Prostate gland (tissue), 2 donors: Measurements from ENCODE around the gene BMP2. TPM values are rescaled to one million over a fixed set of nuclear protein-coding genes. Genes with fewer than 3 reads are reported as not detected.
A peak's percentile ranks its signal among the peaks of the same experiment; 100 is the strongest.

Source experiments
- DNase-seq: peaks from one replicate; pipeline ENCODE4 v3.0.0-alpha.2; 2019; ENCODE audit warnings: low spot score
- H3K27ac ChIP-seq, 2 donors: fragments of 200-600 bp; sonication (generic); 2 replicates each; pipeline ENCODE4 v1.5.1; 2017 to 2019
- H3K27me3 ChIP-seq: fragments of 200-600 bp; sonication (generic); replicated peaks from 2 replicates; pipeline ENCODE4 v1.5.1; 2019; ENCODE audit not compliant: insufficient read depth
- H3K36me3 ChIP-seq, 2 donors: fragments of 200-600 bp; sonication (generic); 1 replicate in 1 of 2; 2 replicates in 1 of 2; pipeline versions ENCODE4 v1.5.1 to v1.8.1; 2017 to 2019
- H3K4me1 ChIP-seq: fragments of 200-600 bp; sonication (generic); replicated peaks from 2 replicates; pipeline ENCODE4 v1.5.1; 2019
- H3K4me3 ChIP-seq, 2 donors: fragments of 200-600 bp; sonication (generic); 2 replicates each; pipeline ENCODE4 v1.5.1; 2017 to 2019
- H3K9me3 ChIP-seq: fragments of 200-600 bp; sonication (generic); 2 replicates; pipeline ENCODE4 v1.5.1; 2017
- CTCF ChIP-seq, 4 experiments: fragments of 200-600 bp in 2 of 4; fragments of 450-650 bp in 2 of 4; sonication (generic) in 2 of 4; IDR thresholded peaks; 1 replicate in 3 of 4; 2 replicates in 1 of 4; pipeline ENCODE4 v1.5.1; 2016 to 2019; ENCODE audit warnings: antibody characterized with exemption in 4 of 4, mild to moderate bottlenecking in 2 of 4, moderate library complexity in 2 of 4
- POLR2A ChIP-seq: fragments of 450-650 bp; IDR thresholded peaks from one replicate; pipeline ENCODE4 v1.6.1; 2016; ENCODE audit warnings: antibody characterized with exemption, mild to moderate bottlenecking
- POLR2AphosphoS5 ChIP-seq: sonication (generic); formaldehyde crosslinking; IDR thresholded peaks from one replicate; pipeline ENCODE4 v1.6.1; 2017; ENCODE audit warnings: antibody characterized with exemption
- WGBS: methylation state at CpG from one replicate; pipeline ENCODE4 v1.1.5; 2018; 5-methylcytosine and 5-hydroxymethylcytosine counted together
- intact Hi-C: fragments of 100-400 bp; cut with DNase I; formaldehyde crosslinking; loops from one replicate; pipeline ENCODE4 v1.14.2; 2022
- total RNA-seq, 2 donors: library from RNA; depleted of rRNA; stranded (reverse); fragments of >200 nt; gene quantifications; one replicate each; pipeline ENCODE4 v1.1.0, GENCODE V29; 2016

The BMP2 gene
- total RNA-seq, 2 donors from 2014 or later, result 4.3 to 5.6 TPM

DNA sequence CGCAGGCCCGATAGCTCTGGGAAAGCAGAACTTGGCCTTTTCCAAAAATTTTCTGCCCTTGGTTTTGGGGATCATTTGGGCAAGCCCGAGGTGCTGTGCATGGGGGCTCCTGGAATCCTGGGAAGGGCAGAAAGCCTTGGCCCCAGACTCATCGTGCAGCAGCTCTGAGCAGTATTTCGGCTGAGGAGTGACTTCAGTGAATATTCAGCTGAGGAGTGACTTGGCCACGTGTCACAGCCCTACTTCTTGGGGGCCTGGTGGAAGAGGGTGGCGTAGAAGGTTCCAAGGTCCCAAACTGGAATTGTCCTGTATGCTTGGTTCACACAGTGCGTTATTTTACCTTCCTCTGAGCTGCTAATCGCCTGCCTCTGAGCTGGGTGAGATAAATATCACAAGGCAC is 1.1 kb upstream of the BMP2 start:
- intact Hi-C loops, result loop anchor here (10.0 kb wide), 1 partner anchor 1088 kb away; no protein-coding TSS in a partner anchor
- Histone ChIP-seq H3K27me3 (no peaks in the 10 kb centered on the region), H3K36me3 (no peaks in the 10 kb centered on the region), H3K27ac (no peak overlapping the region), H3K4me1 (no peaks in the 10 kb centered on the region), H3K4me3 (no peak overlapping the region), H3K9me3 (no peaks in the 10 kb centered on the region)
- WGBS, result 84% methylated on average over 9 of the region's 9 CpGs
- no peak for DNase-seq
- no peak for TF ChIP-seq POLR2AphosphoS5
- no peak for TF ChIP-seq CTCF (IDR thresholded peaks at IDR 0.05)
- no peak for TF ChIP-seq POLR2A

DNA sequence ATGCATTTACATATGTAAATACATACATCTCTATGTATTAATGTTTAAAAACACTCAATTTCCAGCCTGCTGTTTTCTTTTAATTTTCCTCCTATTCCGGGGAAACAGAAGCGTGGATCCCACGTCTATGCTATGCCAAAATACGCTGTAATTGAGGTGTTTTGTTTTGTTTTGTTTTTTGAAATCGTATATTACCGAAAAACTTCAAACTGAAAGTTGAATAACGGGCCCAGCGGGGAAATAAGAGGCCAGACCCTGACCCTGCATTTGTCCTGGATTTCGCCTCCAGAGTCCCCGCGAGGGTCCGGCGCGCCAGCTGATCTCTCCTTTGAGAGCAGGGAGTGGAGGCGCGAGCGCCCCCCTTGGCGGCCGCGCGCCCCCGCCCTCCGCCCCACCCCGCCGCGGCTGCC is 355 bp upstream of the BMP2 start:
- no peak overlapping the region for H3K27ac ChIP-seq
- H3K9me3 ChIP-seq, result no peaks in the 10 kb centered on the region
- 6% methylated on average over 18 of the region's 26 CpGs for WGBS
- no peak for DNase-seq
- peak overlapping the region; percentile 40 to 50 for H3K4me3 ChIP-seq
- no peak for TF ChIP-seq CTCF (IDR thresholded peaks at IDR 0.05)
- no peak for TF ChIP-seq POLR2A
- TF ChIP-seq POLR2AphosphoS5, result no peak
- no peaks in the 10 kb centered on the region for H3K27me3 ChIP-seq
- intact Hi-C loops, result loop anchor here (10.0 kb wide), 1 partner anchor 1088 kb away; no protein-coding TSS in a partner anchor
- H3K4me1 ChIP-seq, result no peaks in the 10 kb centered on the region
- H3K36me3 ChIP-seq, result no peaks in the 10 kb centered on the region

- Histone ChIP-seq H3K4me1 (no peaks in the 10 kb centered on the region), H3K36me3 (no peaks in the 10 kb centered on the region), H3K9me3 (no peaks in the 10 kb centered on the region), H3K27ac (peak overlapping the region; percentile 38 to 55), H3K27me3 (no peaks in the 10 kb centered on the region), H3K4me3 (peak overlapping the region; percentile 40 to 50)
- intact Hi-C loops, result loop anchor here (10.0 kb wide), 1 partner anchor 1086 kb away; no protein-coding TSS in a partner anchor
- peak; percentile 9 for DNase-seq
- TF ChIP-seq POLR2AphosphoS5, result no peak
- WGBS, result 3% methylated on average over 70 of the region's 70 CpGs
Measured at GRCh38 chr20:6768228-6769140, 998 bp downstream of the BMP2 start.

DNA sequence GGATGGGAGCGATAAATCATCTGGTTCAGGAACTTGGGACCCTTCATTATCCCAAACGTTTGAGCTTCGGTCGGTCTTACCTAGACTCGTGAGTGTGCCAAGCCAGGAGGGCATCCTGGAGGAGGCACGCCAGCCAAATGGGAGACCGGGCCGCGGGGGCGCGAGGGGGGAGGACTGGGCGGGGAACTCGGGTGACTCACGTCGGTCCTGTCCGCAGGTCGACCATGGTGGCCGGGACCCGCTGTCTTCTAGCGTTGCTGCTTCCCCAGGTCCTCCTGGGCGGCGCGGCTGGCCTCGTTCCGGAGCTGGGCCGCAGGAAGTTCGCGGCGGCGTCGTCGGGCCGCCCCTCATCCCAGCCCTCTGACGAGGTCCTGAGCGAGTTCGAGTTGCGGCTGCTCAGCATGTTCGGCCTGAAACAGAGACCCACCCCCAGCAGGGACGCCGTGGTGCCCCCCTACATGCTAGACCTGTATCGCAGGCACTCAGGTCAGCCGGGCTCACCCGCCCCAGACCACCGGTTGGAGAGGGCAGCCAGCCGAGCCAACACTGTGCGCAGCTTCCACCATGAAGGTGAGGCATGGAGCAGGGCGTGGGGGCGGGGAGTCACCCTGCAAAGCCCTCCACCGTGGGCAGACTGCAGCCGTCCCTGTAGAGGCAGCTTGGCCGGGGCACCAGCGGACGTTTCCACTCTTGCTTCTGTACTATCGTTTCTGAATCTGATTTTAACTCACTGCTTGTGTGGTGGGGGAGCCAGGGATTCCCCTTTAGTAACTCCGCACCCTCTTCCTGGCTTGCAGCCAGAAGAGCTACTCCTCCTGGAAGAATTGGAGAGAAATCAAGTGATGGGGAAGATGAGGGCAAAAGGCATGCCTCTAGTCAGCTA is 2.7 kb downstream of the BMP2 start:
- no peaks in the 10 kb centered on the region for H3K4me1 ChIP-seq
- H3K27me3 ChIP-seq, result no peaks in the 10 kb centered on the region
- no peak overlapping the region for H3K27ac ChIP-seq
- peak; percentile 10 for DNase-seq
- TF ChIP-seq POLR2AphosphoS5 (no peak), CTCF (IDR thresholded peaks at IDR 0.05) (no peak), POLR2A (no peak)
- 4% methylated on average over 28 of the region's 55 CpGs for WGBS
- intact Hi-C loops, result loop anchor here (10.0 kb wide), 1 partner anchor 1085 kb away; no protein-coding TSS in a partner anchor
- H3K4me3 ChIP-seq, result peak overlapping the region; percentile 29 to 40
- H3K9me3 ChIP-seq, result no peaks in the 10 kb centered on the region
- no peaks in the 10 kb centered on the region for H3K36me3 ChIP-seq

GRCh38 chr20:6770786-6771100 is 3.3 kb downstream of the BMP2 start:
- H3K4me3 ChIP-seq, result peak overlapping the region in 1 of 2 donors; percentile 29
- TF ChIP-seq CTCF (IDR thresholded peaks at IDR 0.05) (no peak), POLR2A (no peak), POLR2AphosphoS5 (no peak)
- WGBS, result 40% methylated on average over 3 of the region's 3 CpGs
- intact Hi-C loops, result no loop called here
- H3K4me1 ChIP-seq, result no peaks in the 10 kb centered on the region
- DNase-seq, result no peak
- no peaks in the 10 kb centered on the region for H3K9me3 ChIP-seq
- H3K27me3 ChIP-seq, result no peaks in the 10 kb centered on the region
- no peak overlapping the region for H3K27ac ChIP-seq
- H3K36me3 ChIP-seq, result no peaks in the 10 kb centered on the region
